SK-N-SH (cell line): ENCODE data around the gene SNAPC1.

Source experiments
- CTCF ChIP-seq: fragments of 200-600 bp; sonication (generic); IDR thresholded peaks from 2 replicates; pipeline ENCODE4 v1.6.1; 2017; ENCODE audit warnings: antibody characterized with exemption, mild to moderate bottlenecking, moderate library complexity
- NRF1 ChIP-seq: IDR thresholded peaks from 2 replicates; pipeline ENCODE4 v1.6.1; 2012; ENCODE audit warnings: low read depth, mild to moderate bottlenecking, low read length
- POLR2AphosphoS5 ChIP-seq: IDR thresholded peaks from 2 replicates; pipeline ENCODE4 v1.6.1; 2012; ENCODE audit warnings: low read depth, low read length
- SIN3A ChIP-seq: IDR thresholded peaks from 2 replicates; pipeline ENCODE4 v1.6.1; 2012; ENCODE audit warnings: low read depth, mild to moderate bottlenecking, low read length, moderate library complexity, borderline replicate concordance
- ZBTB33 ChIP-seq: IDR thresholded peaks from 2 replicates; pipeline ENCODE4 v1.4.0; 2012; ENCODE audit warnings: low read depth, borderline replicate concordance

GRCh38 chr14:61749264-61749663 is 13.0 kb upstream of the SNAPC1 start:
- TF ChIP-seq CTCF (no peak), NRF1 (no peak), POLR2AphosphoS5 (no peak), ZBTB33 (no peak), SIN3A (no peak)
